Type B pancreatic cell (in vitro differentiated cells): ENCODE results near the gene RPL27A. TPM values are rescaled to one million over a fixed set of nuclear protein-coding genes. Genes with fewer than 3 reads are reported as not detected.

Experiments
- DNase-seq: peaks from one replicate; pipeline ENCODE4 v3.0.0; 2021; ENCODE audit warnings: mixed read lengths; ENCODE audit not compliant: unreplicated experiment; ENCODE audit errors: extremely low spot score
- H3K27ac Mint-ChIP-seq: 2 replicates; pipeline ENCODE4 v1.8.0; 2021; ENCODE audit warnings: mild to moderate bottlenecking, mixed read lengths
- H3K27me3 Mint-ChIP-seq: 2 replicates; pipeline ENCODE4 v1.8.0; 2021; ENCODE audit warnings: mixed read lengths
- H3K36me3 Mint-ChIP-seq: 2 replicates; pipeline ENCODE4 v1.8.0; 2021; ENCODE audit warnings: mixed read lengths
- H3K4me1 Mint-ChIP-seq: one replicate; pipeline ENCODE4 v1.8.0; 2021; ENCODE audit warnings: mixed read lengths; ENCODE audit not compliant: unreplicated experiment
- H3K4me3 Mint-ChIP-seq: 2 replicates; pipeline ENCODE4 v1.8.0; 2021; ENCODE audit warnings: mild to moderate bottlenecking, mixed read lengths
- H3K9me3 Mint-ChIP-seq: 2 replicates; pipeline ENCODE4 v1.8.0; 2021; ENCODE audit warnings: mixed read lengths
- CTCF ChIP-seq: fragments of 200-600 bp; sonication (generic); conservative IDR thresholded peaks from 2 replicates; pipeline ENCODE4 v1.5.0; 2021; ENCODE audit warnings: antibody characterized with exemption, mild to moderate bottlenecking
- total RNA-seq: library from RNA; stranded (reverse); gene quantifications from 2 replicates; pipeline ENCODE4 v1.2.1, GENCODE V29; 2021; ENCODE audit warnings: low replicate concordance

Gene RPL27A
- total RNA-seq, 1 donor from 2014 or later, result 877 TPM

DNA sequence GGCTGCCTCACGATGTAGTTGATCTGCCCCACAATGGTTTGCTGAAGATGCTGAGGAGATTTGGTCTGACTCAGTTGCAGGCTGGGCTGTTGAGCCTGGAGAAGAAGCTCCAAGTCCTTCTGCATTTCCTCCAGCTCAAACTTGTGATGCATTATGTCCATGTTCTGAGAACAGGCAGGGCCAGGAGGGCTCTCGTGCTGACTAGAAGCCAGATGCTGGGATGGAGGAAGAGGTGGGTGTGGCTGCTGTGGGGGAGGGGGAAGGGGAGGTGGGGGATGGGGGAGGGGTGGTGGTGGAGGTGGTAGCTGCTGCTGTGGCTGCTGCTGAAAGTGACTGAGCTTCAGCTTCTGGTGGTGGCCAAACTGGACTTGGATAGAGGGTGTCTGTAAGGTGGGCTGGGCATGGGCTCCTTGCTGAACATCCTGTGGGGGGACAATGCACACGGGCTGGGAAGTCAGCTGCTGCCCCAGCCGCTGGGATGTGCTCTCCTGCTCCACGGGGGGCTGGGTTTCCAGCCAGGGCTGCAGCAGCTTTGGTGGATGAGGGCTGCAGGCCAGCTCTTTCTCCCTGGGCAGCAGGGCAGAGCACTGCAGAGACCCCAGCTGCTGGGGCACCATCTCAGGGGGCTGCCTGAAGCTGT, 42.2 kb upstream of the RPL27A start:
- Mint-ChIP-seq H3K4me3 (no peak overlapping the region), H3K27ac (no peak overlapping the region), H3K4me1 (peaks cover 7% of the 10 kb centered on the region), H3K36me3 (peaks cover 25% of the 10 kb centered on the region), H3K9me3 (peaks cover 6% of the 10 kb centered on the region), H3K27me3 (no peaks in the 10 kb centered on the region)
- DNase-seq, result no peak
- TF ChIP-seq CTCF, result no peak

DNA sequence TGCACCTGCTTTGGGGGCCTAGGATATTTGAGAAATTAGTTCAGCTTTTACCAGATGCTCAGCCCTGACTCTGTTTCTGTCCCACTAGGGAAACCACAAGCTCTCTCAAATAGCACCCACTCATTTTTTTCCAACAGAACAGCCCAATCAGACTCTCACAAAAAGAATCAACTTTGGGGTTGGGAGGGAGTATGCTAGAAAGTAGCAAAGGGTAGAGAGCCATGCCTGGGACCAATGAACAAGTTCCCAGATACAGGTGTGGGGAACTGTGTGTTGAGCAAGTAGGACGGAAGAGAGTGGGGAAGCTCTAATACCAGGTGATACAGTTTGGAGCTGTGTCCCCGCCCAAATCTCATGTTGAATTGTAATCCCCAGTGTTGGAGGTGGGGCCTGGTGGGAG, 41.3 kb upstream of the RPL27A start:
- Mint-ChIP-seq H3K27me3 (no peaks in the 10 kb centered on the region), H3K4me3 (no peak overlapping the region)

GRCh38 chr11:8642196-8642841, 40.3 kb upstream of the RPL27A start:
- H3K4me3 Mint-ChIP-seq, result no peak overlapping the region
- peaks cover 7% of the 10 kb centered on the region for H3K4me1 Mint-ChIP-seq
- no peak overlapping the region for H3K27ac Mint-ChIP-seq
- H3K36me3 Mint-ChIP-seq, result peaks cover 9% of the 10 kb centered on the region
- no peak for DNase-seq
- no peak for TF ChIP-seq CTCF
- no peaks in the 10 kb centered on the region for H3K27me3 Mint-ChIP-seq
- no peaks in the 10 kb centered on the region for H3K9me3 Mint-ChIP-seq

More for the DNA sequence above, 41.3 kb upstream of the RPL27A start:
- H3K9me3 Mint-ChIP-seq, result peaks cover 6% of the 10 kb centered on the region
- H3K4me1 Mint-ChIP-seq, result peaks cover 7% of the 10 kb centered on the region
- H3K36me3 Mint-ChIP-seq, result peaks cover 19% of the 10 kb centered on the region
- no peak for TF ChIP-seq CTCF
- no peak for DNase-seq
- H3K27ac Mint-ChIP-seq, result no peak overlapping the region

DNA sequence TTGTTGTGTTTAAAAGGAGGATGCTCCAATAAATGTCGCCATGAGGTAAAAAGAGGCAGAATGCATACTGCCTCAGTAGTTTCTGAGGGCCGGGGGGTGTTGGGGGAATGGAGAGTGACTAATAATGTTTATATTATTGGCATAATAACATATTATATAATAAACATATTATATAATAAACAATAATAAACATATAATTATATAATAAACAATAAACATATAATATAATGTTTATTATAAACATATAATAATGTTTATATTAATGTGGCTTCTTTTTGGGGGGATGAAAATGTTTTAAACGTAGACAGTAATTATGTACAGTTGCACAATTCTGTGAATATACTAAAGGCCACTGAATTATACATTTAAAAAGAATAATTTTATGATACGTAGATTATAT, 35.7 kb upstream of the RPL27A start:
- Mint-ChIP-seq H3K27me3 (no peaks in the 10 kb centered on the region), H3K27ac (no peak overlapping the region)

DNA sequence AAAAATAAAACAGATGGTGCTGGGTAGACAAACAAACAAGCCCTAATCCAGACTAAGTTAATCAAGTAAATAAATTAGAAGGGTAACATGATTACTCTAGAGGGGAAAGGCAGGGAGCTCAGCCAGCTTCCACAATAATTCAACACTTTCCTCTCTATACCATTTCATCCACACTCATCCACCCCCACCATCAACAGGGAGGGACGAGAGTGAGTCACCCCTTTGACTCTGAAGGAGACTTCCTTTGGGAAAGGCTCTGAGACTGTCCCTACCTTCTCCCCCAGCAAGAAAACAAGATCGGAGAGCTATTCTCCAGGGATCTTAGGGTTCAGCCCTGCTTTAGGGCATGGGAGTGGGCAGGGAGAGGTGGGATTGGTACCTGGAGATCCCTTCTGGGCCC, 33.2 kb upstream of the RPL27A start:
- DNase-seq, result no peak
- Mint-ChIP-seq H3K4me1 (no peaks in the 10 kb centered on the region), H3K4me3 (no peak overlapping the region), H3K27me3 (no peaks in the 10 kb centered on the region), H3K36me3 (peaks cover 3% of the 10 kb centered on the region), H3K27ac (no peak overlapping the region), H3K9me3 (no peaks in the 10 kb centered on the region)
- TF ChIP-seq CTCF, result no peak

More for the DNA sequence above, 35.7 kb upstream of the RPL27A start:
- peaks cover 4% of the 10 kb centered on the region for H3K36me3 Mint-ChIP-seq
- no peaks in the 10 kb centered on the region for H3K9me3 Mint-ChIP-seq
- H3K4me1 Mint-ChIP-seq, result peaks cover 5% of the 10 kb centered on the region
- H3K4me3 Mint-ChIP-seq, result no peak overlapping the region
- DNase-seq, result no peak
- no peak for TF ChIP-seq CTCF
